GM12874 (cell line): Measurements from ENCODE around the gene ANKRD55.

Source experiments
- TF ChIP-seq, protein P1 (sequence below): IDR thresholded peaks from 2 replicates; pipeline ENCODE4 v1.5.1; 2011; ENCODE audit warnings: low read depth, mild to moderate bottlenecking, control low read depth, low read length, moderate library complexity; ENCODE audit not compliant: insufficient read depth

The ANKRD55 gene

DNA sequence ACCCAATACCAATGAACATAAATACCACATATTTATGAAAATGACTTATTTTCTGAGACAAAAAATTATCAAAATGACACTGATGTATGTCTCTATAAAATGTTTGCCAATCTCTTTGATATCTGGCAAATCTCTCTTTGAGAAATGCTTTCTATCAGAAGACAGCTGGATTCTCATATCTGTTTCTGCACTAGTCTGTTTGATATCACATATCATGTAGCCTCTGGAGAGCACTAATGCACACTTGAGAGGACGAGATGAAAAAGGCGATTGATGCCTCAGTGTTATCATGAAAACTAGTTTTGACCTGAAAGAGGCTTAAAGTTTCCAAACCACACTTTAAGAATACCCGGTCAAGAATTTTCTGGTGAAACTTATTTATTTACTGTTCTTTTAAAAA lies 29.1 kb upstream of the ANKRD55 start:
- TF ChIP-seq, protein P1, sequence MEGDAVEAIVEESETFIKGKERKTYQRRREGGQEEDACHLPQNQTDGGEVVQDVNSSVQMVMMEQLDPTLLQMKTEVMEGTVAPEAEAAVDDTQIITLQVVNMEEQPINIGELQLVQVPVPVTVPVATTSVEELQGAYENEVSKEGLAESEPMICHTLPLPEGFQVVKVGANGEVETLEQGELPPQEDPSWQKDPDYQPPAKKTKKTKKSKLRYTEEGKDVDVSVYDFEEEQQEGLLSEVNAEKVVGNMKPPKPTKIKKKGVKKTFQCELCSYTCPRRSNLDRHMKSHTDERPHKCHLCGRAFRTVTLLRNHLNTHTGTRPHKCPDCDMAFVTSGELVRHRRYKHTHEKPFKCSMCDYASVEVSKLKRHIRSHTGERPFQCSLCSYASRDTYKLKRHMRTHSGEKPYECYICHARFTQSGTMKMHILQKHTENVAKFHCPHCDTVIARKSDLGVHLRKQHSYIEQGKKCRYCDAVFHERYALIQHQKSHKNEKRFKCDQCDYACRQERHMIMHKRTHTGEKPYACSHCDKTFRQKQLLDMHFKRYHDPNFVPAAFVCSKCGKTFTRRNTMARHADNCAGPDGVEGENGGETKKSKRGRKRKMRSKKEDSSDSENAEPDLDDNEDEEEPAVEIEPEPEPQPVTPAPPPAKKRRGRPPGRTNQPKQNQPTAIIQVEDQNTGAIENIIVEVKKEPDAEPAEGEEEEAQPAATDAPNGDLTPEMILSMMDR, result no peak

DNA sequence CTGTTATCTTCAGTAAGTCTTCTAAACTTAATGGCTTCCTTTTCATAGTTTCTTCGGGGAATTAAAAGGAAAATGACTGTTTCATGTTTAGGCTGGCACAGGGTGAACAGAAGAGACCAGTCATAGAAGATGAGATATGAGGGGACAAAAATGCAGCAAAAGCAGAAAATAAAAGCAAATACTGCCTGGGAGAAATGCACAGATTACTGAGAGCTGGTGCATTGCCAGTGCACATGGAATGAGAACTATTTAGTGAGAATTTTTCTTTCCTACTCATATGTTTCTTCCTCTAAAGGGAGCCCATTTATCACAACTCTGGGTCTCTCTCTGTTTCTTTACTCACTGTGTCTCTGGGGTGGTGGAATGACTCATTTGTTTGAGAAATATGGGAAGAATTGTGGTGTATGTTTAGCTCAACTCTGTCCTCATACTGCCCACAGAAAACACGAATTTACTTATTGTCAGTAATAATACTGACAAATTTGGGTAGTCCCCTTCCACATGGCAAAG lies 25.9 kb upstream of the ANKRD55 start:
- TF ChIP-seq, protein P1, result no peak

DNA sequence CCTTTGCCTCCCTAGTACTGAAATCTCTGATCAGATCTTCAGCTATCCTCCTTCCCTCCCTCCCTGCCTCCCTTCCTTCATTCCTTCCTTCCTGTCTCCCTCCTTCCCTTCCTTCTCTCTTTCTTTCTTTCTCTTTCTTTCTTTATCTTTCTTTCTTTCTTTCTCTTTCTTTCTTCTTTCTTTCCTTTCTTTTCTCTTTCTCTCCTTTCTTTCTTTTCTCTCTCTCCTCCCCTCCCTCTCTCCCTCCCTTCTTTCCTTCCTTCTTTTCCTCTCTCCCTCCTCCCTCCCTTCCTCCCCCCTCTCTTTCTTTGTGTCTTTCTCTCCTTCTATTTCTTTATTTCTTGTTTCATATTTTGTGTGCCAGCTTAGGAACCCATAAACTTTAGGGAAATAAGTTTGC lies 23.9 kb upstream of the ANKRD55 start:
- TF ChIP-seq, protein P1, result no peak

DNA sequence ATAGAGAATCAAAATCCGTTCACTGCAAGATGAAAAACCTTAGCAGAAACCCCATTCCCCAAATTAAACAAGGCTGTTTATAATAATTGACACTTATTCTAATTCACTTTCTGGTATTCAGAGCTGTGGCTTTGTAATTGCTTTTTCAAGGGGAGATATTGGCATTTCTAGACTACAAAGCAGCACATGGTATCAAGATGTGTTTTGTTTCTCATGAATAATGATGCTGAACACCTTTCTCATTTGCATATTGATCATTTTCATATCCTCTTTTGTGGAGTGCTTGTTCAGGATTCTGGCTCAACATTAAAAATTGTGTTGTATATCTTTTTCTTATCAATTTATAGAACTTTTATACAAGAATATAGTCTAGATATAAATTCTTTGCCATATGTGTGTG lies 22.4 kb upstream of the ANKRD55 start:
- TF ChIP-seq, protein P1, result no peak

DNA sequence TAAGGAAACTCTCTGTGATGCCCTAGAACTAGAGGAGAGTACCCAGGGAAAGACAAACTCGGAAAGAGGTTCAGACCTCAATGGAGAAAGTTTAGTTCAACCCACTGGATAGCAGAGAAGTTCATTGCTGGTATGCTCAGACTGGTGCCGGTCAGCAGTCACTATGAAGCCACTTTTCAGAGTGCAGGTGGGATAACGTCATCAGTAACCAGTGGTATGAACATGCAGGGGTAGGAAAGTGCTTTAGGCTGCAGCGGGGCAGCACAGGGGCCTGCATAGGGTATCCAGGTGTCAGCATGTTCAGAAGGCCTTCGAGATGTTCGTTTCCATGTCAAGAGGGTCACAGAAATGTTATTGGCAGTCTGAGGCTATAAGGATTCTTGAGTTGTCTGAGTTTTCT lies 20.8 kb upstream of the ANKRD55 start:
- TF ChIP-seq, protein P1, result no peak

DNA sequence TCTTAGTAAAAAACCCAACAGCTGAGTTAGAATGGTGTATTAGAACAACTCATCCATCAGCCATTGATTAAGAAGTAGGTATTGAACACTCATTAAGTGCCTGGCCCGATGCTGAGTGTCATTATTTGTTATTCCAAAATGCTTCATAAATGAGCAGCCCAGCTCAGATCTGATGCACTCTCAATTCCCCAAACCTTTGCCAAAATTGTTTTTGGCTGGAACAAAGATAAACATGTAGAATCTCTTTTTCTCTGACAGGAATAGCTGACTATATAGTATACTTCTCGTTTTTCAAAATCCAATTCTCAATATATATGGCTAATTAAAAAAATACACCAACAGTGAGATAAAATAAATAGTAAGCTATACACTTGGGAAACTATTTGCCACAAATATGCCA lies 20.0 kb upstream of the ANKRD55 start:
- TF ChIP-seq, protein P1, result no peak

DNA sequence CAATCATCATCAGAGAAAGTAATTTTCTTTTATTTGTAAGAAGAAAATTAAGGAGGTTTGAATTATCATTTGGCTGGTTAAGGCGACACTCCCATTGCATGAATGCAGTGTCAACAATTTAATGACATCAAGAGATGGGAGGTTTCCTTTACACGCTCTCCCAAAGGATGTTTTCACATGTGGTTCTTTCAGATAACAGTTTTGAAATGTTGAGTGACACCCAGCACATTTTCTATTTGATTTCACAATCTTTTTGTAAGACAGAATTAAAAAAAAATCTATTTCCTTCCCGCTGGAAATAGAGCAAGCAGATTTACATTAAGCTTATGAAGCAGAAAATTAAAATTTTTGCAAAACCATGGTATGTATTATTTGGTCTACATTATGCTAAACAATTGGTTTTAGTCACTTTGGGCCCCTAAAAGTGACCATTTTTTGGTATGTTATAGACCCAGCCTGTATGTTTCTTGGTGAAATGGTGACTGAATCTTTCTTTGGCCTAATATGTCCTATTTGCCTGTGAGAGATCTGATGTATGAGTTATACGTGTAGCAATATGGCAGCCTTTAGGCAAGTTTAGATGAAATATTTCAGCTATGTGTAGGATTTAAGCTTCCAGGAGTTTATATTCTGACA lies 18.9 kb upstream of the ANKRD55 start:
- TF ChIP-seq, protein P1, result no peak
